Ovary (tissue), 3 donors: Measurements from ENCODE around the gene PXMP4.
"Not testable (repeated sequence)": the region's sequence is repeated elsewhere in the genome, so short reads cannot be mapped to it uniquely, and the experiment has no call there.

ENCODE experiments used
- CTCF ChIP-seq, 3 donors: fragments of 450-650 bp in 2 of 3; fragments of 200-600 bp in 1 of 3; IDR thresholded peaks; one replicate each; pipeline versions ENCODE4 v1.5.1 to v1.8.0; 2016 to 2022; ENCODE audit warnings: antibody characterized with exemption in 3 of 3, mild to moderate bottlenecking in 1 of 3
- EP300 ChIP-seq: sonication (generic); formaldehyde crosslinking; IDR thresholded peaks from one replicate; pipeline ENCODE4 v1.6.1; 2017; ENCODE audit warnings: antibody characterized with exemption
- POLR2A ChIP-seq: fragments of 450-650 bp; IDR thresholded peaks from one replicate; pipeline ENCODE4 v1.6.1; 2017; ENCODE audit warnings: antibody characterized with exemption, mild to moderate bottlenecking, moderate library complexity
- donor health status: DM: no; HTN: no; CAD: no.

GRCh38 chr20:33698966-33699365 lies 21.1 kb downstream of the PXMP4 start:
- TF ChIP-seq CTCF (IDR thresholded peaks at IDR 0.05); POLR2A; EP300: not testable (repeated sequence)
